Ishikawa (cell line): Measurements from ENCODE around the gene ASTN1.

ENCODE experiments used
- CEBPB ChIP-seq: IDR thresholded peaks from 2 replicates; pipeline ENCODE4 v1.6.1; 2012
- CREB1 ChIP-seq: IDR thresholded peaks from 2 replicates; pipeline ENCODE4 v1.6.1; 2012; ENCODE audit warnings: low read depth
- EGR1 ChIP-seq: IDR thresholded peaks from 2 replicates; pipeline ENCODE4 v1.6.1; 2012
- EP300 ChIP-seq: IDR thresholded peaks from 2 replicates; pipeline ENCODE4 v1.6.1; 2012; ENCODE audit warnings: borderline replicate concordance
- FOXM1 ChIP-seq: IDR thresholded peaks from 2 replicates; pipeline ENCODE4 v1.6.1; 2012; ENCODE audit warnings: low read depth, borderline replicate concordance
- NFIC ChIP-seq: IDR thresholded peaks from 2 replicates; pipeline ENCODE4 v1.6.1; 2012
- RAD21 ChIP-seq: IDR thresholded peaks from 2 replicates; pipeline ENCODE4 v1.6.1; 2012; ENCODE audit warnings: low read depth
- TAF1 ChIP-seq: IDR thresholded peaks from 2 replicates; pipeline ENCODE4 v1.6.1; 2012; ENCODE audit warnings: low read depth, mild to moderate bottlenecking
- TCF12 ChIP-seq: IDR thresholded peaks from 2 replicates; pipeline ENCODE4 v1.6.1; 2012; ENCODE audit warnings: low read depth
- TEAD4 ChIP-seq: IDR thresholded peaks from 2 replicates; pipeline ENCODE4 v1.6.1; 2012
- YY1 ChIP-seq: IDR thresholded peaks from 2 replicates; pipeline ENCODE4 v1.6.1; 2012; ENCODE audit warnings: low read depth
- ZBTB7A ChIP-seq: IDR thresholded peaks from 2 replicates; pipeline ENCODE4 v1.6.1; 2012; ENCODE audit warnings: low read depth
- TF ChIP-seq, protein P1 (sequence below): IDR thresholded peaks from 2 replicates; pipeline ENCODE4 v1.6.1; 2012; ENCODE audit warnings: low read depth, mild to moderate bottlenecking
- TF ChIP-seq, protein P2 (sequence below): IDR thresholded peaks from 2 replicates; pipeline ENCODE4 v1.6.1; 2012
- TF ChIP-seq, protein P3 (sequence below): IDR thresholded peaks from 2 replicates; pipeline ENCODE4 v1.6.1; 2012

The ASTN1 gene

DNA sequence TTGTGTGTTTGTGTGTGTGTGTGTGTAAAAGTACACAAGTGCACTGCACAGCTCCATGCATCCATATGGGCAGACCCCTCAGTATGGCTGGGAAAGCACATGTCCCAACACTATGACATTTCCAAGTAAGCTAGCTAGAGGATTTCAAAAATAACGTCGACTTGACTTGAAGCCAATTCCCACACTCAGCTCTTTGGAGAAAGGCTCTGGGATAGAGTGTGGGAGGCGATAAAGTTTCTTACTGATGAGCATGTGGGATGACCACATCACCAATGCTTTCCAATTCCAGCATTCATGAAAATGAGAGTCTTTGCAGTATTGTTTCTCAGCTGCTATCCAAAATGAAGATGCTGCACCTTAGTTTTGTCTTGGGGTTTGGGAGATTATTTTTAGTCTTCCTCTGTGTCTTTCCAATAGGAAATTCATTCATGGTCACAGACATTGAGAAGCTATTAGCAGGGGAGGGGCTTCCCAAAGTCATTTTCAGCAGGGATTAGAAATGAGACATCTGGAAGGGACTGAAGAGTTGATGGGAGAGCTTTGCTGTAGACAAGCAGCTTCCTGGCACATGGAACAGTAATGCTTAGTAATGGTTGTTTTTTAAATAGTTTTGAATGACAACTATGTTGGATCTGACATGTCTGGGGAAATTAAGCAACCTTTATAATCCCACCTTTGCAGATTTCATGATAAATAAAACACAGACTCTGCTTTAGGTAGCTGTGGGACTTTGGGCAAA lies 143.5 kb downstream of the ASTN1 start:
- TF ChIP-seq TAF1 (no peak), ZBTB7A (no peak), TEAD4 (no peak), CREB1 (no peak), NFIC (no peak), TCF12 (no peak), FOXM1 (no peak), EGR1 (no peak)

DNA sequence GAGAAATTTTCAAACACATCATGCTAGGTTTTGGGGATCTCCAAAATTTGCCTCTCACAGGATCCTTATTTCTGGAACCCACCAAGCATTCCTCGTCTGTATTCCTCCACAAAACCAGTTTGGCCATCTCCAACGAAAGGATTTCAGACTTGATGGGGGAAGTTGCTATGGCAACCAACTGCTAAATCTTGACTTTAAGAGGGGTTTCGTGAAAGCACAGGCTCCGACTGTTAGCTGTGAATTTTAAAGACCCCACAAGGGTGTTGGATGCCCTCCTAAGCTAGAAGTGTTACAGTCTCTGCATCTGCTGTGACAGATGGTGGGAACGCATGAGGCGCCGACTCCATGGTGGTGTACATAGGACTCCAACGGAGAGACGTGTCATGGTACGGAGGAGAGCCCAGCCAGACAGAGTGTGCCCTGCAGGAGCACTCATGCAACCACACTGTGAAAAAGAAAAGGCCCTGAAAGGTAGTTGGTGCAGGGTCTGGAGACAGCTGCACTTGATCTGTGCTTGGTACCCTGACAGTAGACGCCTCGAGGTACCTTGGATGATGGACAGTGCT lies 147.1 kb downstream of the ASTN1 start:
- TF ChIP-seq, protein P1, sequence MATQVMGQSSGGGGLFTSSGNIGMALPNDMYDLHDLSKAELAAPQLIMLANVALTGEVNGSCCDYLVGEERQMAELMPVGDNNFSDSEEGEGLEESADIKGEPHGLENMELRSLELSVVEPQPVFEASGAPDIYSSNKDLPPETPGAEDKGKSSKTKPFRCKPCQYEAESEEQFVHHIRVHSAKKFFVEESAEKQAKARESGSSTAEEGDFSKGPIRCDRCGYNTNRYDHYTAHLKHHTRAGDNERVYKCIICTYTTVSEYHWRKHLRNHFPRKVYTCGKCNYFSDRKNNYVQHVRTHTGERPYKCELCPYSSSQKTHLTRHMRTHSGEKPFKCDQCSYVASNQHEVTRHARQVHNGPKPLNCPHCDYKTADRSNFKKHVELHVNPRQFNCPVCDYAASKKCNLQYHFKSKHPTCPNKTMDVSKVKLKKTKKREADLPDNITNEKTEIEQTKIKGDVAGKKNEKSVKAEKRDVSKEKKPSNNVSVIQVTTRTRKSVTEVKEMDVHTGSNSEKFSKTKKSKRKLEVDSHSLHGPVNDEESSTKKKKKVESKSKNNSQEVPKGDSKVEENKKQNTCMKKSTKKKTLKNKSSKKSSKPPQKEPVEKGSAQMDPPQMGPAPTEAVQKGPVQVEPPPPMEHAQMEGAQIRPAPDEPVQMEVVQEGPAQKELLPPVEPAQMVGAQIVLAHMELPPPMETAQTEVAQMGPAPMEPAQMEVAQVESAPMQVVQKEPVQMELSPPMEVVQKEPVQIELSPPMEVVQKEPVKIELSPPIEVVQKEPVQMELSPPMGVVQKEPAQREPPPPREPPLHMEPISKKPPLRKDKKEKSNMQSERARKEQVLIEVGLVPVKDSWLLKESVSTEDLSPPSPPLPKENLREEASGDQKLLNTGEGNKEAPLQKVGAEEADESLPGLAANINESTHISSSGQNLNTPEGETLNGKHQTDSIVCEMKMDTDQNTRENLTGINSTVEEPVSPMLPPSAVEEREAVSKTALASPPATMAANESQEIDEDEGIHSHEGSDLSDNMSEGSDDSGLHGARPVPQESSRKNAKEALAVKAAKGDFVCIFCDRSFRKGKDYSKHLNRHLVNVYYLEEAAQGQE: no peak
- TF ChIP-seq CEBPB (no peak), NFIC (no peak), TCF12 (no peak), RAD21 (no peak), TAF1 (no peak), TEAD4 (no peak), FOXM1 (no peak), CREB1 (no peak), YY1 (no peak), EGR1 (no peak)
- TF ChIP-seq, protein P2, sequence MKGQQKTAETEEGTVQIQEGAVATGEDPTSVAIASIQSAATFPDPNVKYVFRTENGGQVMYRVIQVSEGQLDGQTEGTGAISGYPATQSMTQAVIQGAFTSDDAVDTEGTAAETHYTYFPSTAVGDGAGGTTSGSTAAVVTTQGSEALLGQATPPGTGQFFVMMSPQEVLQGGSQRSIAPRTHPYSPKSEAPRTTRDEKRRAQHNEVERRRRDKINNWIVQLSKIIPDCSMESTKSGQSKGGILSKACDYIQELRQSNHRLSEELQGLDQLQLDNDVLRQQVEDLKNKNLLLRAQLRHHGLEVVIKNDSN: no peak

DNA sequence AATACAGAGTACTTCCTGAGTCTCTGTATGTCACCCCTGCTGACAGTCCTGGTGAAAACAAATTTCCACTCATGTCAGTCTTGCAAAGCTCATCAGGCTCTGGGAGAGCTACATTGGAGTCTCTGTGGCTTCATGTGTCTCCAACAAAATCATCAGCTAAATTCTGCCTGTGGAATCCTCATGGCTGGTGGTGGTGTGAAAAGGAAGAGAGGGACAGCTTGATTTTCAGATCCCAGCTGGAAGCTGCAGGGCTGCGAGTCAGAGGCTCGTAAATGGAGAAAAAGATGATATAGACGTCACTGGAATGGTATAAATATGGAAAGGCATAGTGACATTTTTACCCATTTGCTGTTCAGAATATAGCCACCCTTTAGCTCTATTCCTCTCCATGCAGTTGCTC lies 150.2 kb downstream of the ASTN1 start:
- TF ChIP-seq TAF1: no peak
- TF ChIP-seq EP300: no peak
- no peak for TF ChIP-seq EGR1
- no peak for TF ChIP-seq YY1
- no peak for TF ChIP-seq TEAD4
- TF ChIP-seq RAD21: no peak
- no peak for TF ChIP-seq NFIC
- TF ChIP-seq TCF12: no peak
- TF ChIP-seq CEBPB: no peak
- TF ChIP-seq, protein P2: no peak
- no peak for TF ChIP-seq ZBTB7A
- no peak for TF ChIP-seq FOXM1
- TF ChIP-seq CREB1: no peak
- TF ChIP-seq, protein P1: no peak
- TF ChIP-seq, protein P3, sequence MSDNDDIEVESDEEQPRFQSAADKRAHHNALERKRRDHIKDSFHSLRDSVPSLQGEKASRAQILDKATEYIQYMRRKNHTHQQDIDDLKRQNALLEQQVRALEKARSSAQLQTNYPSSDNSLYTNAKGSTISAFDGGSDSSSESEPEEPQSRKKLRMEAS: no peak

DNA sequence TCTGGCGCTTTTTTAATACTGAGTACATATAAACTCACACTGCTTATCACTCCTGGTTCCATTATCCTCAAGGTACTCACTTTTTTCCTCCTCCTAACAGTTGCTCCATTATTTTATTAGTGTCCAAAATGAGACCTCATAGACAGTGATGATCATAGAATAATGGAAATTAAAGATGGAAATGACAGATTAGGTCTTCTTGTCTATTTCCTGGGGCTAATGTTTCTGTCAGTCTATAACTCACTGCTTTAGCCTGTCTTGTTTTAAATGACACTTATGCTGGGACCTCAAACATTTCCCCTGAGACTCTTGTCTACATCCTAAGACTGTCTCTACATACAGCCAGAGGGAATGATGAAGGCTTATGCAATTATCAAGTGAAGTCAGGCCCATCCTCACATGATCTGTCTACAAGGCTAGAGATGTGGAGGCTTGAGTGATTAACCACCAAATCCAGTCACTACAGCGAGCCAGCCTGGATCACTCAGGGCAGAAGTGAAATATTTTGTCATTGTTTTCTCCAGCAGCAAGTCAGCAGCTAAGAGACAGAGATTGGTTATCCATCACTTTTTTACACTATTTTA lies 152.1 kb downstream of the ASTN1 start:
- TF ChIP-seq ZBTB7A: no peak

DNA sequence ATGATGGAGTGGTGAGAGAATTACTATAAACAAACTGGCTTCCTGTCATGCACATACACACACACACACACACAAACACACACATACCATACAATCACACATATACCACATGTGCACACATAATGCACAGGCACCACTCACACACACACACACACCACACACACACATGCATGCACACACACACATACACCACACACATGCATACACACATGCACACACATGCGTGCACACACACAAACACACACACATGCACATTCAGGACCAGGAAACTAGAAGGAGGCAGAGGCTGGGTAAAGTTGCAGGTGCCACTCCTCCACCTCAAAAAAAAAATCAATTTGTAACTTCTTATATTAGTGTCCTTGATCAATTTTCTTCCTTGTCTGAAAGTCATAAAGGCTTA lies 153.0 kb downstream of the ASTN1 start:
- TF ChIP-seq RAD21 (no peak), EP300 (no peak), NFIC (no peak), TCF12 (no peak), YY1 (no peak), ZBTB7A (no peak)

DNA sequence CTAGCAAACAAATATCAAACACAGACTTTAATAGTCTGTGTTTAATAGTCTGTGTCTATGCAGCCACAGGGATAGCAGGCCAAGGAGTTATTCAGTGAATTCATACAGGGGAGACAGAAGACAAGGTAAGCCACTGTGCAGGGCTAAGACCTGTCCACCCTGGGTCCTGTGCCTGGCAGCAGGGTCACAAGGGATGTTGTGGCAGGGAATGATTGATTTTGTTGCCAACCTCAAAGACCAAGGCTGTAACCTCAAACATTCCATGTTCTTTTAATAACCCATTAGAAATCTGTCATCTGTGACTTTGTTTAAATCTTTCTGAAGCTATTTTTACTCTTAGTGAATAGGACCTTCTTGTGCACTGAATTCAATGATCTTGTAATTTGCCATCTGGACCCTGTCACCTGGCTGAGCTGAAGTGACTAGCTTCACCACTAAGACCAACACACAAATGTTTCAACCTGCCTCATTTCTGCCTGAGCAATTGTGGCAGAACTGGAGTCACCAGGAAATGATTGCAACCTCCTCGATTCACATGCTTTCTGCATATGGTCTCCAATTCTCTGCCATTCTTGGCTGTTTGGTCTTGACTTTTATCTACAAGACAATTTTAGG lies 154.2 kb downstream of the ASTN1 start:
- TF ChIP-seq ZBTB7A (no peak), RAD21 (no peak), TCF12 (no peak), CEBPB (no peak), EGR1 (no peak), YY1 (no peak), EP300 (no peak), TEAD4 (no peak), CREB1 (no peak), NFIC (no peak), FOXM1 (no peak), TAF1 (no peak)
- TF ChIP-seq, protein P2: no peak
- TF ChIP-seq, protein P3: no peak
- TF ChIP-seq, protein P1: no peak
